GM19395 (cell line): Measurements from ENCODE around the gene NOS2.
"Not testable (repeated sequence)": the region's sequence is repeated elsewhere in the genome, so short reads cannot be mapped to it uniquely, and the experiment has no call there.

Experiments used
- ATAC-seq: cut with Tn5 transposase; IDR thresholded peaks from one replicate; pipeline ENCODE4 v1.9.1; 2021; ENCODE audit warnings: mild to moderate bottlenecking, moderate library complexity; ENCODE audit not compliant: unreplicated experiment

The NOS2 gene

GRCh38 chr17:27793168-27793905 lies 7.0 kb downstream of the NOS2 start:
- no peak for ATAC-seq

- no peak for ATAC-seq
Measured at GRCh38 chr17:27792095-27792494, 8.2 kb downstream of the NOS2 start.

GRCh38 chr17:27788919-27789318 lies 11.4 kb downstream of the NOS2 start:
- ATAC-seq, result no peak

GRCh38 chr17:27783440-27784350 lies 16.6 kb downstream of the NOS2 start:
- ATAC-seq, result no peak

DNA sequence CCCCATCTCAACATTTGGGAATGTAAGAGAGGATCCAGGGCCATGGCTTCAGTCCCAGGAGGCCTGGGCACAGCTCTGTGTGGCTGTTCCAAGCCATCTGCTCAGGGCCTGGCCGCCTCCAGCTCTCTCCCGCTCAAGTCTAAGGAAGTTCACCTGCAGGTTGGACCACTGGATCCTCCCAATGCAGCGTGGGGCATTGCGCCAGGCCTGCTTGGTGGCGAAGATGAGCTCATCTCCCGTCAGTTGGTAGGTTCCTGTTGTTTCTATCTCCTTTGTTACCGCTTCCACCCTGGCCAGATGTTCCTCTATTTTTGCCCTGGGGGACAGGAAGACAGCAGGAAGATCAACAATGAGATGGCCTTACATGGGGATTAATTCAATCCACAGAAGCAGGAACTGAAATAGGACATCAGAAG lies 17.5 kb downstream of the NOS2 start:
- no peak for ATAC-seq

- ATAC-seq, result no peak
Measured at GRCh38 chr17:27780828-27781404, 19.4 kb downstream of the NOS2 start.

- ATAC-seq, result no peak
Measured at GRCh38 chr17:27780092-27780827, 20.1 kb downstream of the NOS2 start.

DNA sequence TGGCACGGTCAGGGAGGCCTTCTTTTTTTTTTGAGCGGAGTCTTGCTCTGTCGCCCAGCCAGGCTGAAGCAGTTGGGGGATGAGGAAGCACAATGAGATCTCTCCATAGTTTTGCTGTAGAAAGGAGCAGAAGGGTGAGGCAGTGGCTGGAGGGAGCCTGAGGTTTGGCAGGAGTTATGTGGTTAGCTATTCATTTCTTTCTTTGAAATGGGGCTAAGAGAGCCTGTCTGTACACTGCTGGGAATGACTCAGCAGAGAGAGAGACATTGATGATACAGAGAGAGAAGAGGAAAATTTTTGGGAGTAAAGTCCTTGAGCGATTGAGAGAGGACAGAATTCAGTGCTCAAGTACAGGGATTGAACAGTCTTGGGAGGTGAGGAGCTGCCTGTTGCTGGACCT lies 22.1 kb downstream of the NOS2 start:
- no peak for ATAC-seq

DNA sequence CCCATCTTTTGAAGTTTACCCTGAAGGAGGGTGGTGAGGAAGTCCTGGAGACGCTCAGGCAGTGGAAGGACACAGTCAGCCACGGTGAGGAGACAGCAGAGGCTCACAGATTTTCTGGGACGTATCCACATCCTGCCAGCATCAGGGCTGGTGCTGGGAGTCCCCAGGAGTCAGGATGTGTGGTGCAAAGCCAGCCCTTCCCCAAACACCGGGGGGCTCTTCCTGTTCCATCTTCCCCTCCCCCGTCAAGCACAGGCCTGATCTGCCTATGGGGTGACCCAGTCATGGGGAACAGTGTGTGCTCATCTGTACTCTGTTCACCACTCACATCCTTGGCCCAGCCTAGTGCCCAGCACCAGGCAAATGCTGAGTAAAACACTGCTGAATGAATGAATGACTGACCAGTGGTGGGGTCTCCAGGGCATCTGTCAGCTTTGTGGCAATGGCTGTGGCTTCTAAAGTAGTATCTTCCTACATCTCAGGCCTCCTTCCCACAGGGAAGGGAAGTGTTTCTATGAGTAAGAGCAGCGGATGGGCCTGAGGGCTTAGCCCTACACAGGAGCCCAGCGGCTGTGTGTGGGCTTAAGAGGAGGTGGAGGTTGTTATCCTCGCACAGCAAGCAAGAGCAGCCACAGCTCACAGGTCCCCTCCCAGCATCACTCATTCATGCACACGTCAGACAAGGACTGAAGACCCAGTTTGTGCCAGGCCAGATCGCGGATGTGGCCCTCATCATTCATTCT lies 23.3 kb downstream of the NOS2 start:
- ATAC-seq, result no peak

- no peak for ATAC-seq
Measured at GRCh38 chr17:27771586-27771985, 28.7 kb downstream of the NOS2 start.

- no peak for ATAC-seq
Measured at GRCh38 chr17:27770877-27771276, 29.5 kb downstream of the NOS2 start.

- no peak for ATAC-seq
Measured at GRCh38 chr17:27768858-27769410, 31.4 kb downstream of the NOS2 start.

- ATAC-seq, result no peak
Measured at GRCh38 chr17:27766438-27766837, 33.9 kb downstream of the NOS2 start.

DNA sequence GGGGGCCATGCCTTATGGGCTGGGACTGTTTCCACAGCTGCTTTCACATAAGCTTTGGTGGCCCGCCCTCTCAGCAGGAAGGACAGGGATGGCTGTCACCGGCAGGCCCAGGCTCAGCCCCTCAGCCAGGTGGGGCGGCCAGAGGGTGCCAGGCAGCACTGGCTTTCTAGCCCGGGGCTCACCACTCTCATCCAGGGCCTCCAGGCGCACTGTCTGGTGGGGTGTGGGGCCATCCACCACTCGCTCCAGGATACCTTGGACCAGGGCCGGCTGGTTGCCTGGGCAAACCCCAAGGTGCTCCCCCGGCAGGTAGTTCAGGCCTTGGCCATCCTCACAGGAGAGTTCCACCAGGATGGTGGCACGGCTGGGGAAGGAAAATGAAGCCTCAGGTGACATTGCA lies 35.0 kb downstream of the NOS2 start:
- ATAC-seq, result no peak

DNA sequence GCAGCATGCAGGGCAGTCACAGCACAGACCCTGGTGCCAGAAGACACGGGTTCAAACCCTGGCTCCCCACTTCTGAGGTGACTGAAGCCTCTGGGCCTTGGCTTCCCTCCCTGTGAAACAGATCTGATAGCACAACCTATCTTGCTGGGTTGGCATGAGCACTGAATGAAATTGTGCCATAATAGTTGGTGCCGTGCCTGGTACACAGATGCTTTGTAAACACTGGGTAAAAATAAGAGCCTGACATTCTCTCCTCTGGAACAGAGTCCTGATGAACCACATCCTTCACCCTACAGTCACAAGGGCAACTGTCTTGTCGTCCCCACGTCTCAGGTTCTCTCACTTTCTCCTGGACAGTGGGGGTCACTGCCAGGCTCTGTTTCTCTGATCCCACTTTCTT lies 35.7 kb downstream of the NOS2 start:
- no peak for ATAC-seq

GRCh38 chr17:27762527-27763305 lies 37.6 kb downstream of the NOS2 start:
- ATAC-seq, result no peak

GRCh38 chr17:27760931-27761330 lies 39.4 kb downstream of the NOS2 start:
- ATAC-seq, result not testable (repeated sequence)

GRCh38 chr17:27760069-27760885 lies 40.1 kb downstream of the NOS2 start:
- no peak for ATAC-seq
